NCI-H2227 treated with DMSO at 0.1 percent for 48 hours (cell line): ENCODE data around the gene WFIKKN1.

Experiments used
- DNase-seq: peaks from one replicate; lab custom pipeline; 2025; lab: John Stamatoyannopoulos, UW

WFIKKN1 gene

DNA sequence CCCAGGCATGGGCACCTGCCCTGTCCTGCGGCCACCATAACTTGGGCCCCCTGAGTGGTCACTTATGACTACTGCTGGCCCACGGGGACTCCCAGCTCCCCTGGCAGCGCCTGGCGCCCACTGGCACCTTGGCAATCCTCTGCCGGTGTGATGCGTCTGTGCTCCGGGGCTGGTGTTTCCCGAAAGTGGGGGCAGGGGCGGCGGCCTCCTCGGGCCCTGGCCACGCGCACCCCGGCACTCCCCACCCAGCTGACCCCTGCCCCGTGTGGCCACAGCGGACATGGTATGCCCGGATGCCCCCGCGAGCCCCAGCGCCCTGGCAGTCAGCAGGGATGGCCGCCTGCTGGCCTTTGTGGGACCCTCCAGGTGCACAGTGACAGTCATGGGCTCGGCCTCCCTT, 26.7 kb downstream of the WFIKKN1 start:
- no peak for DNase-seq

DNA sequence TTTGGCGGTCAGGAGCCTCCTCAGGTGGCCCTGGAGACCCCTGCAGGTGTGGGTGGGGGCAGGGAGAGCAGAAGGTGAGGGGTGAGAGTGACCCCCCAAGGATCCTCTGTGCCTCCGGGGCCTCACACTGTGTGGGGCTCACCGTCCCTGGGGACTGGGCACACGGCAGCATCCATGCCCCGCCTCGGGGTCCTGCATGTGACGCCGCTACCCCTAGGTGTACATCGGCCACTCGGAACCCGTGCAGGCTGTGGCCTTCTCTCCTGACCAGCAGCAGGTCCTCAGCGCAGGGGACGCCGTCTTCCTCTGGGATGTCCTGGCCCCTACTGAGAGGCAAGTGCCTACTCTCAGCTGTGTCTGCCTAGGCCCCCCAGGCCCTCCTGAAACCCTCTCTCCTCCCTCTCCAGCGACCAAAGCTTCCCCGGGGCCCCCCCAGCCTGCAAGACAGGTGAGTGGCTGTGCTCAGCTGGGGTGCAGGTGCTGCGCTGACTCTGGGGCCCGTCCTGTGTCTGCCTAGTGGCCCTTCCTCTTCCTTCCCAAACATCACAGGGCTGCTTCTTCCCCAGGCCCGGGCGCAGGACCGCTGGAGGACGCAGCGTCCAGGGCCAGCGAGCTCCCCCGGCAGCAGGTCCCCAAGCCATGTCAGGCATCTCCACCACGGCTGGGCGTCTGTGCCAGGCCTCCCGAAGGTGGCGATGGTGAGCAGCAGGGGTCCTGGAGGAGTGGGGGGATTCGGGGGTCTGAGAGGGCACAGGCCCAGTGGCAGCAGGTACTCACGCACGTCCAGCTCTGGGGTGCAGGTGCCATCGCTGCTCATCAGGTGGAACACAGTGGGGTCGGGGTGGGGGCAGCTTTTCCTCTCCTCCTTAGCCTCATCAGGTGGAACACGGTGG, 28.1 kb downstream of the WFIKKN1 start:
- no peak for DNase-seq

DNA sequence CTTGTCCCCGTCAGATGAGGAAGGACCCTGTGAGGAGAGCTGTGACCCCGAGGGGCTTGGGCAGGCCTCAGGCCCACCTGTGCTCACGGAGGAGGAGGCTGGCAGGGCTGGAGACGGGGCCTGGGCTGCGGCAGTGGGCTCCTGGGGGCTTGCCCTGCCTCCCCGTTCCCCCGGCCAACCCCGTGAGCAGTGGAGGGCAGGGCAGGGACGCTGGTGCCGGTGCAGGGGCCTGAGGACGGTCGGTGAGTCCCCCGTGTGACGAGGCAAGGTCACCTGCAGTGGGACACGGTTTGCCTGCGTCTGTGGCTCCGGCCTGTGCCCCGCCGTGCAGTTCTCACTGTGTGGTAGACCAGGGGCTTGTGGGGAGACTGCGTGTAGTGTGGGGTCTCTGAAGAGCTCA, 28.8 kb downstream of the WFIKKN1 start:
- no peak for DNase-seq

DNA sequence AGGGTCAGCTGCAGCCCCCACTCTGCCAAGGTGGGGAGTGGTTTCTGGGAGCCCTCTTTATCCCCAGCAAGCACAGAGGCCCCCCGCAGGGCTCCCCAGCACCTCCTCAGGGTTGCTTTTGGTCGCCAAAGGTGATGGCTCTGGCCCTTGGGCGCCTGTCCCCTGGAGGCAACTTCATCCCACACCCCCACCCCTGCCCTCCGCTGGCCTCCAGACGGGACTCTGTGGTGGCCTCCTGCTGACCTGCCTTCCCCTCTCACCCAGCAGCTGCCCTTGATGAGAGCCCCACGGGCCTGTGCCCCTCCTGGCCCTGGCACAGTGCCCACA, 29.3 kb downstream of the WFIKKN1 start:
- DNase-seq = no peak

DNA sequence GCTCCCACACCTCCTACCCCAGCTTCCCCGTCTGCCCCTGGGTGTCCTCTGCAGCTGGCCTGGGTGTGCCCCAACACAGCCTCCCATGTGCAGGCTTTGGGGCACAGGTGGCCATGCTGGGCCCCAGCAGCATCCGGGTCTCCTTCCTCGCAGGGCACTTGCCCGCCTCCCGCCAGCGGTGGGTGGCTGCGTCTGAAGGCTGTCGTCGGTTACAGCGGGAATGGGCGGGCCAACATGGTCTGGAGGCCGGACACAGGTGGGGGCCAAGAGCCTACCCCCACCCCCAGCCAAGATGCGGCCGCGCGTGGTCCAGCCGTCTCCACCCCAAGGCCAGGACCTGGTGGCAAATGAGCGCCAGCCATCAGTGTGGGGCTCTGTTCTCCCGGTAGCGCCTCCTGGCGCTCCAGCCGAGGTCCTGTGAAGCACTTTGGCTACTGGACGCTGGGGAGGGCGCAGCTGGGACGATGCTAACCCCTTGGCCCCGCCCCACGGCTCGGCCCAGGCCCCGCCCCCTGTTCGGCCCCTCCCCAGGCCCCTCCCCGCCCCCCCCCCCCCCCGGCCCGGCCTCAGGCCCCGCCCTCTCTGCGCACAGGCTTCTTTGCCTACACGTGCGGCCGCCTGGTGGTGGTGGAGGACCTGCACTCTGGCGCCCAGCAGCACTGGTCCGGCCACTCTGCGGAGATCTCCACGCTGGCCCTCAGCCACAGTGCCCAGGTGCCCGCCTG, 29.8 kb downstream of the WFIKKN1 start:
- peak; percentile 28 for DNase-seq

DNA sequence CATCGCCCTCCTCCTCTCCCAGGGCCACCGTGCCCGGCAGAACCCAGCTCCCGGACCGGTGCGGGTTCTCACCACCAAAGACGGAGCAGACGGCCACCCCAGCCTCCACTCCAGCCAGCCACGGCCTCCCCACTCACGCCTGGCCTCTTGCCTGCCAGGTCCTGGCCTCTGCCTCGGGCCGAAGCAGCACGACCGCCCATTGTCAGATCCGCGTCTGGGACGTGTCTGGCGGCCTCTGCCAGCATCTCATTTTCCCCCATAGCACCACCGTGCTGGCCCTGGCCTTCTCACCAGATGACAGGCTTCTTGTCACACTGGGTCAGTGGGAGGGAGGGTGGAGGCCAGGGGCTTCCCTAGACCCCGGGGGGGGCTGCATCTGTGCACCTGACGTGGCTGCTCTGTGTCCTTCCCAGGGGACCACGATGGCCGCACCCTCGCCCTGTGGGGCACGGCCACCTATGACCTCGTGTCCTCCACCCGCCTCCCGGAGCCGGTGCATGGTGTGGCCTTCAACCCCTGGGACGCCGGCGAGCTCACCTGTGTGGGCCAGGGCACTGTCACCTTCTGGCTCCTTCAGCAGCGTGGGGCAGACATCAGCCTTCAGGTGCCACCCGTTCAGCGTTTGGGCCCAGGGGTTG, 30.5 kb downstream of the WFIKKN1 start:
- no peak for DNase-seq

DNA sequence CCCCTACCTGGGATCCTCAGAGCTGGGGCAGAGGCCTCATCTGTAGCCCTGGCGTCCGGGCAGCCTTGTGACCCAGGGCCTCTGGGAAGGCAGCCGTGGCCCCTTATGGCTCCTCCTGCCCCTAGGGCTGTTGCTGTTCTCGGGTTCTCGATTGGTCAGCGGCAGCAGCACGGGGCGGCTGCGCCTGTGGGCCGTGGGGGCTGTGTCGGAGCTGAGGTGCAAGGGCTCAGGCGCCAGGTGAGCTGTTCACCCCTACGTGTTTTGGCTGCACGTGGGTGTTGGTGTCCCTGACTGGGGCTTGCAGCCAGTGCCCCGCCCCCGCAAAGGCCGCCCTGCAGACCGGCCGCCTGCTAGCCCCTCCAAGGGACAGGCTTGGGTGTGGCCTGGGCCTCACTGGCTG, 31.3 kb downstream of the WFIKKN1 start:
- no peak for DNase-seq

DNA sequence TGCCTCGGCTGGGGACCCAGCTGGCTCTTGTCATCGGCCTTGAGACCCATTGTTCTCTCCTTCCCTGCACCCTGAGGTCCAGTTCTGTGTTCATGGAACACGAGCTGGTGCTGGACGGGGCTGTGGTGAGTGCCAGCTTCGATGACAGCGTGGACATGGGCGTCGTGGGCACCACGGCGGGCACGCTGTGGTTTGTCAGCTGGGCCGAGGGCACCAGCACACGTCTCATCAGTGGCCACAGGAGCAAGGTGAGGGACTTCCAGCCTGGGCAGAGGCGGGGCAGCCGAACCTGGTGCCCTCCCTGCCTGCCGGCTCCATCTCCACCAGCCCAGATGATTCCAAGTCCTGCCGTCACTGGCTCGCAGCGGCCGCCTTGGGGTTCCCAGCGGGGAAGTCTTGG, 31.8 kb downstream of the WFIKKN1 start:
- DNase-seq = no peak

DNA sequence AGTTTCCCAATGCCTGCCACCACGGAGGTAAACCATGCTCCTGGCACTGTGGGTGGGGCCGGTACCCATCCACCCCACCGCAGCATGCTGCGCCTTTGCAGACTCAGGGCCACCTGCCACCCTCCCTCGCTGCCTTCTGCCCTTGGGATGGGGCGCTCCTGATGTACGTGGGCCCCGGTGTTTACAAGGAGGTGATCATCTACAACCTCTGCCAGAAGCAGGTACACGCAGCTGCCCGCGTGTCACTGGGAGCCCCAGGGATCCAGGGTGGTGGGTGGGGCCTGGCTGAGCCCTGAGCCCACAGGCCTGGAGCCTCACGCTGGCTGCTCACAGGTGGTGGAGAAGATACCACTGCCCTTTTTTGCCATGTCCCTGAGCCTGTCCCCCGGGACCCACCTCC, 35.8 kb downstream of the WFIKKN1 start:
- no peak for DNase-seq

DNA sequence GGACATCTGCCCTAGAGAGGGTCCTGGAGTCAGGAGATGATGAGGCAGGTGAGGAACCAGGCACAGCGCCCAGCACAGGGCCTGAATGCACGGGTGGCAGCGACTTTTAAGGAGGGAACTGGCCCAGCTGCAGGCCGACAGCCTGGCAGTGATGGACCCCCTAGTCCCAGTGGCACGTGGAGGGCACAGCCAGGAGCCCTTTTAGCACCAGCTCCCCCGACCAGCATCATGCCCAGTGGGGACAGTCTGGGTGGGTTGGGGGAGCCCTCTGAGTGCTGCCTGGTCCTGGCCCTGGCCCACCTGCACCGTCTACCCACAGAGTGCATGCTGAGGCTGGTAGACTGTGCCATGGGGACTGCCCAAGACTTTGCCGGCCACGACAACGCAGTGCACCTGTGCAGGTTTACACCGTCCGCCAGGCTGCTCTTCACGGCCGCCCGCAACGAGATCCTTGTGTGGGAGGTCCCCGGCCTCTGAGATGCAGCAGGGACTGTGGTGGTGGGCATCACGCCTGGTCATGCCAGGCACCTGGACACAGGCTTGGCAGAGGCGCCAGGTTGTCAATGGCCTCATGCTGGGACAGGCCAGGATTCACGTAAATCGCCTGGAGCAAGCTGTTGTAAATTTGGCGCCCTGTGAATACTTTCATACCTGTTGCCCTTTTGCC, 36.5 kb downstream of the WFIKKN1 start:
- DNase-seq = no peak

DNA sequence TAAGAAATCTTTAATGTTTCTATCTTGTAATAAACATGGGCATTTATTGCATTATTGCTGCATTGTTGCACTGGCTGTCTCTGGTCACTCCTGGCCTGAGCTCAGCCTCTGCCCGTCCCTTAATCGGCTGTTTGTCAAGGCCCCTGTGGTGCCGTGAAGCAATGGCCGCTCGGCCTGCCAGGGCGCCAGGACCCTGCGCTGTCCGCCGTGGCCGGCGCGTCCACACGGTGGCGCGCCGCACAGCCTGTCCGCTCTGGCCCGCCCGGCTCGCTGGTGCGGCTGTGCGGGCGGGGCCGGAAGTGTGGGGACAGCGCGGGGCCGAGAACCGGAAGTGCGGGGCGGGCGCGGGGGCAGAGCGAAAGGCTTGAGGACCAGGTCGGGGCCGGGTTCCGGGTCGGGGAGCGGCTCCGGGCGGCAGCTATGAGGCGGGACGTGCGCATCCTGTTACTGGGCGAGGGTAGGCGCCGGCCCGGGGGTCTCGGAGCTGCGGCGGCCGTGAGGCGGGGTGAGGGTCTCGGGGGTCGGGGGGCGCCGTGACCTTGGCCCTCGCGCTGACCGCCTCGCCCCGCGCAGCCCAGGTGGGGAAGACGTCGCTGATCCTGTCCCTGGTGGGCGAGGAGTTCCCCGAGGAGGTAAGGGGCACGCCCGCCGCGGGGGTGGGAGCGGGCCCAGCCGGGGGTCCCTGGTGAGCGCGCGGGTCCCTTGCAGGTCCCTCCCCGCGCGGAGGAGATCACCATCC, 37.2 kb downstream of the WFIKKN1 start, which contains the start of gene RHOT2:
Gene RHOT2, plus strand, starts transcription at position 353 of the 739 bp plus-strand sequence. Its CDS starts 68 bp downstream, at position 421.
- DNase-seq = peak; percentile 92

DNA sequence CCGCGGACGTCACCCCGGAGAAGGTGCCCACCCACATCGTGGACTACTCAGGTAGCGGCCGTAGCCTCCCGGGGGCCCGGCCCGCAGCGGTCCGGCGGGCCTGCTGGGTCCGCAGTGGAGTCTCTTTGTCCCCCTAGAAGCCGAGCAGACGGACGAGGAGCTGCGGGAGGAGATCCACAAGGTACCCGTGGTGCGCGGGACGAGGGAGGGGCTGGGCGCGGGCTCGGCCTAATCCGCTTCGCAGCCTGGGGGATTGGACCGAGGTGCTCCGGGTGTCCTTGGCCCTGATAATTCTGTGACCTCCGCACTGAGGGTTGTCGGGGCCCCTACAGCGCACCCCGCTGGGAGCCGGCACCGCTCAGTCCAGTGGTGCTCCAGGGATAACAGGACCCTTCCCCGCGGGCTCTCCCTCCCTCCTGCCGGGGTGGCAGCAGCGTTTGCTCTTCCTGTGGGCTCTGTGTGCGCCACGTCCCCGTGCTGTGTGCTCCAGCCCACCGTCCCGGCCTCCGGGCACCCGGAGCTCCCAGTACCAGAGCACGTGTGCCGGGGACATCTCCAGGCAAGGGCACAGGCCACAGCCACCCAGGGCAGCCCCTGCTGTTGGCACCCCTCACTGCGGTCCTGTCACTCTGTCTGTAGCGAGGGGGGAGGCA, 37.9 kb downstream of the WFIKKN1 start:
- no peak for DNase-seq

DNA sequence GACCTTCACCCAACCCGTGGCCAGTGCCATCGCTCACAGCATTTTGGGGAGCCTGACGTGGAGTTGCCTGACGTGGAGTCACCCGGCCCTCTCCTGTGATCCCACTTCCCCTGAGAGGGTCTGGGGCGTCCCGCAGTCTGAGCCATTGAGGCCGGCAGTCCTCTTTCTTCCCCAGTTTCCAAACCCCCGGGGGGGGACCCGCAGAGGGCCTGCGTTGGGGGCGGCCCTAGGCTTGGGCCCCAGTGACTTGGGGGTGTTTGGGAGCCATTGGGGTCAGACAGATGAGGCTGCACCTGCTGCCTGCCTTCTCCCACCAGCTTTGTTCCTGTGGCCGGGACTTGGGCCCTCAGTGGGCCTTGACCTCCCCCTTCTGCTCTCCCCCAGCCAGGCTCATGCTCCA, 38.9 kb downstream of the WFIKKN1 start:
- DNase-seq = no peak

DNA sequence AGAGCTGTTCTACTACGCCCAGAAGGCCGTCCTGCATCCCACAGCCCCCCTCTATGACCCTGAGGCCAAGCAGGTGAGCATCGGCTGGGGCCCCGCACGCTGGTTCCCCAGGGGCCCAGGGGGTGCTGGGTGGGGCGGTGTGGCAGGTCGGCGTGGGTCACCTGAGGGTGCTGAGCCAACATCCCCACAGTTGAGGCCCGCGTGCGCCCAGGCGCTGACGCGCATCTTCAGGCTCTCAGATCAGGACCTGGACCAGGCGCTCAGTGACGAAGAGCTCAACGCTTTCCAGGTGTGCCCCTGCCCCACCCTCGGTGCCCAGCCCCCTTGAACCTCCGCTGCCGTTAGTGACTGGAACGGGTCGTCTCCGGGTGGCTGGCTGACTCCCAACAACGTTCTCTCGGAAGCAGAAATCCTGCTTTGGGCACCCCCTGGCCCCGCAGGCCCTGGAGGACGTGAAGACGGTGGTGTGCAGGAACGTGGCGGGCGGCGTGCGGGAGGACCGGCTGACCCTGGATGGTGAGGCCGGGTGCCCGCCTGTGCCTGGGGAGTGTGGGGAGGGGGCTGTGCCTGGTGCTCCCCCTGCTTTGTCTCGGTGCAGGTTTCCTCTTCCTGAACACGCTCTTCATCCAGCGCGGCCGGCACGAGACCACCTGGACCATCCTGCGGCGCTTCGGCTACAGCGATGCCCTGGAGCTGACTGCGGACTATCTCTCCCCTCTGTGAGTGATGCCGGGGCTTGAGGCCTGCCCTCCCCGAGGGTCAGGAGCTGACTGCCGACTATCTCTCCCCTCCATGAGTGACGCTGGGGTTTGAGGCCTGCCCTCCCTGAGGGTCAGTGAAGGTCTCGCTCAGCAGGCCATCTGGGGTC, 39.9 kb downstream of the WFIKKN1 start:
- DNase-seq = no peak

DNA sequence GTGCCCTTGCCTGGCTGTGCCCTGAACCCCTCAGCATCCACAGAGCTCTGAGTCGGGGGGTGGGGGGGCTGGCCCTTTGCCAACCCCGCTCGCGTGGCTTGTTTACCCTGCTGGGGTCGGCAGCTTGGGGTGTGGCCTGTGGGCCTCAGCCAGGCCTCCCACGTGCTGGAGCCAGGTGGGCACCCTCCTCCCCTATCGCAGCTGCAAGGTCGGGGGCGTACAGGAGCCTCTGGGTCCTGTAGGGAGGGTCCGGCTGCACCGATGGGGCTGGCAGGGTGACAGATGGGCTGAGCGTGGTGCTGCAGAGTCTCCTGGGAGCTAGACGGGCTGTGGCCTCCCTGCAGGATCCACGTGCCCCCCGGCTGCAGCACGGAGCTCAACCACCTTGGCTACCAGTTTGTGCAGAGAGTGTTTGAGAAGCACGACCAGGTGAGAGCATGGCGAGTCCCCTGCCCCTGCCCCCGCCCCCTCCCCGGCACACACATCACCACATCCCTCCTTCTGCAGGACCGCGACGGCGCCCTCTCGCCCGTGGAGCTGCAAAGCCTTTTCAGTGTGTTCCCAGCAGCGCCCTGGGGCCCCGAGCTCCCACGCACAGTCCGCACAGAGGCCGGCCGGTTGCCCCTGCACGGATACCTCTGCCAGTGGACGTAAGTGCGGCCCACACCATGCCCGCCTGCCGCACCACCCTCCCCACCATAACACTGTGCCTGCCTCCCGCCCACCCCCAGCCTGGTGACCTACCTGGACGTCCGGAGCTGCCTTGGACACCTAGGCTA, 40.8 kb downstream of the WFIKKN1 start:
- DNase-seq = no peak

DNA sequence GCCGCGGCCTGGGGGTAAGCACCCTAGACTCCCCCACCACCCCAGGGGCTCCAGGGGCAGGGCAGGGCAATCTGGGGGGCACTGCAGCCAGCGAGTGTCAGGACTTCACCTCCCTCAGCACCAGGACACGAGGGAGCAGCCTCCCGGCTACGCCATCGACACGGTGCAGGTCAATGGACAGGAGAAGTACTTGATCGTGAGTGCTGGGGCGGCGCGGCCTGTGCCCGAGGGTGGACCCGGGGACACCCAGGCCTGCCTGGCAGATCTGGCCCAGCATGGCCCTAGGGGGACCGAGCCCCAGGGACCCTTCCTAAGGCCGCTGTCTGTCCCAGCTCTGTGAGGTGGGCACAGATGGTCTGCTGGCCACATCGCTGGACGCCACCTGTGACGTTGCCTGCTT, 41.6 kb downstream of the WFIKKN1 start:
- no peak for DNase-seq

DNA sequence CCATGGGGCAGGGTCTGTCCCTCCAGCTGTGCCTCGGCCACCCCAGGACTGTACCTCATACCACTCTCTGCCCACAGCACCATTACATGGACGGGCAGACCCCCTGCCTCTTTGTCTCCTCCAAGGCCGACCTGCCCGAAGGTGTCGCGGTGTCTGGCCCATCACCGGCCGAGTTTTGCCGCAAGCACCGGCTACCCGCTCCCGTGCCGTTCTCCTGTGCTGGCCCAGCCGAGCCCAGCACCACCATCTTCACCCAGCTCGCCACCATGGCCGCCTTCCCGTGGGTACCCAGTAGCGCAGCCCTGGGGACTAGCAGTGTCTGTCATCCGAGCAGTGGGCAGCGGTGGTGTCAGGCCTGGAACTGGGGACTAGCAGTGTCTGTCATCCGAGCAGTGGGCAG, 42.1 kb downstream of the WFIKKN1 start:
- no peak for DNase-seq

DNA sequence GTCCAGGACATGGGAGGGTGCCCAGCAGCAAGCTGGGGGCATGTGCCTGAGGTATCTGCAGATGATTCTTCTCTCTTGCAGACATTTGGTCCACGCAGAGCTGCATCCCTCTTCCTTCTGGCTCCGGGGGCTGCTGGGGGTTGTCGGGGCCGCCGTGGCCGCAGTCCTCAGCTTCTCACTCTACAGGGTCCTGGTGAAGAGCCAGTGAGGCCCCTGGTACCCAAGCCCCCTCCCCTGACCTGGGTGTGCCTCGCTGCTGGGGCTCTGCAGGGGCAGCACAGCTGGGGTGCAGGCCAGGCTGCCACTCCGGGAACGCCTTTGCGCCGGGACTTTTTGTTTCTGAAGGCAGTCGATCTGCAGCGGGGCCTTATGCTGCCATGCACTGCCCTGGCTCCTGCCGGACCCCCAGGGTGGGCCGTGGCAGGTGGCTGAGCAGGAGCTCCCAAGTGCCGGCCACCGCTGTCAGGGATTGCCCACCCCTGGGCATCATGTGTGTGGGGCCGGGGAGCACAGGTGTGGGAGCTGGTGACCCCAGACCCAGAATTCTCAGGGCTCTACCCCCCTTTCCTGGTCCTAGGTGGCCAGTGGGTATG, 42.7 kb downstream of the WFIKKN1 start:
- DNase-seq = no peak
